Activated naive CD8-positive, alpha-beta T cell treated with anti-CD3 and anti-CD28 coated beads for 36 hours (primary cell): ENCODE results near the gene SCN1B. TPM values are rescaled to one million over a fixed set of nuclear protein-coding genes. Genes with fewer than 3 reads are reported as not detected.

ENCODE experiments used
- DNase-seq: peaks from one replicate; pipeline ENCODE4 v3.0.0; 2021
- H3K27ac Mint-ChIP-seq: one replicate; pipeline ENCODE4 v1.8.0; 2022; ENCODE audit warnings: mild to moderate bottlenecking, moderate library complexity, mixed read lengths
- H3K27me3 Mint-ChIP-seq: one replicate; pipeline ENCODE4 v1.8.0; 2022; ENCODE audit warnings: mild to moderate bottlenecking, mixed read lengths
- H3K36me3 Mint-ChIP-seq: one replicate; pipeline ENCODE4 v1.8.0; 2021; ENCODE audit warnings: mild to moderate bottlenecking, mixed read lengths
- H3K4me1 Mint-ChIP-seq: one replicate; pipeline ENCODE4 v1.8.0; 2021; ENCODE audit warnings: mixed read lengths
- H3K4me3 Mint-ChIP-seq: one replicate; pipeline ENCODE4 v1.8.0; 2022; ENCODE audit warnings: mild to moderate bottlenecking, moderate library complexity, mixed read lengths
- H3K9me3 Mint-ChIP-seq: one replicate; pipeline ENCODE4 v1.8.0; 2022; ENCODE audit warnings: mixed read lengths
- total RNA-seq, 2 experiments: library from RNA; stranded (reverse); gene quantifications; one replicate each; pipeline ENCODE4 v1.2.3, GENCODE V29; 2021

The SCN1B gene
- total RNA-seq, 2 experiments from 2014 or later, result 0.45 to 0.98 TPM

DNA sequence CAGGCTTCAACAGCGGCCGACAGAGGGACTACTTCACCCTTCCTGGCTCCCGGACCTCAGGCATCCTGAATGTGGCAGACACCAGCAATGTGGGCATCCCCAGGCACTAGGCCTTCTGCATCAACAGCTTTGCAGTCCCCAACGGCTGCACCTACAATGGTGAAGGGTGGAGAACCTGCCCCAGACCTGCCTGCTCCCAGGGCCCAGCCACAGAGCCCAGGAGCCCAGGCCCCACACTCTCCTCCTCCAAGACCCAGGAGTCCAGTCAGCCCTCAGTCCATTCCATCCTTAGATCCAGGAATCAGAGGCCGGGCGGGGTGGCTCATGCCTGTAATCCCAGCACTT, 45.7 kb downstream of the SCN1B start:
- Mint-ChIP-seq H3K4me1 (no peaks in the 10 kb centered on the region), H3K4me3 (no peak overlapping the region), H3K9me3 (no peaks in the 10 kb centered on the region), H3K36me3 (no peaks in the 10 kb centered on the region), H3K27me3 (no peaks in the 10 kb centered on the region), H3K27ac (no peak overlapping the region)
- no peak for DNase-seq

GRCh38 chr19:35076657-35077056, 46.4 kb downstream of the SCN1B start:
- no peak overlapping the region for H3K27ac Mint-ChIP-seq

DNA sequence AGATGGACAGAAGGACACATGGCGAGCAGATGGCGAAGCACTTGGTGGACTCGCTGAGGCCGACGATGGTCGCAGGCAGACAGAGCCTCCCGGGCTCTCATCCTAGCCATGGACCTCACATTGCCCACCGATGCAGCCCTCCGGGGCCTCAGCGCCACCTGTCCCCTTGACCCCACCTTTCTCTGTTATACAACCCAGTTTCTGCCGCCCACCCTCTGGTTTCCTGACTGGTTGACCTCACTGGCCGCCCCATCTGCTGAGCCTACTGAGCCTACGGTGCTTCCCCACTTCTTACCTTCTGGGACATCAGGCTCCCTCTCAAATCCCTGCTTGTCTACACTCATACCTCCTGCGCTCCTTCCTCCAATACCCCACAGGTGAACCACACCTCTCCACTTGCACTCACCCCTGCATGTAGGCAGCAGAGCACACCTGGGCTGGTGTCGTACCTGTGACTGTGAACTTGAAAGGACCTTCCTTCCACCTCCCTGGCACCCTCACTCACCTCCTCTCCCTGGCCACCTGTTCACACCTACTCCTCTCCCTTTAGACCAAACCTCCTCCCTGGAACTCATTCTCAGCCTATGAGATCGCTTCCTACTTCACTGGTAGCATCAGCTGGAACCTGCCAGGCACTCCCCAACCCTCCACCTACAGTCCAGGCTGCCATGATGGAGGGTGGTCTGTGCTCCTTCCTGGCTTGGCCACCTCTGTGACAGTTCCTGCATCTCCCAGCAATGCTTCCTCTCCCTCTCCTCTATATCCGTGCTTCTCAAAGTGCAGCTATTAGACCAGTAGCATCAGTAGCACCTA, 47.3 kb downstream of the SCN1B start:
- Mint-ChIP-seq H3K9me3 (no peaks in the 10 kb centered on the region), H3K27ac (no peak overlapping the region), H3K27me3 (no peaks in the 10 kb centered on the region), H3K4me3 (no peak overlapping the region), H3K4me1 (no peaks in the 10 kb centered on the region), H3K36me3 (no peaks in the 10 kb centered on the region)
- no peak for DNase-seq

More at GRCh38 chr19:35076657-35077056, 46.4 kb downstream of the SCN1B start:
- Mint-ChIP-seq H3K36me3 (no peaks in the 10 kb centered on the region), H3K4me1 (no peaks in the 10 kb centered on the region), H3K4me3 (no peak overlapping the region), H3K27me3 (no peaks in the 10 kb centered on the region), H3K9me3 (no peaks in the 10 kb centered on the region)
- no peak for DNase-seq

- H3K36me3 Mint-ChIP-seq, result no peaks in the 10 kb centered on the region
- no peak overlapping the region for H3K4me3 Mint-ChIP-seq
- H3K4me1 Mint-ChIP-seq, result no peaks in the 10 kb centered on the region
- no peak overlapping the region for H3K27ac Mint-ChIP-seq
- DNase-seq, result no peak
- H3K9me3 Mint-ChIP-seq, result no peaks in the 10 kb centered on the region
- no peaks in the 10 kb centered on the region for H3K27me3 Mint-ChIP-seq
These were observed 49.6 kb downstream of the SCN1B start for GRCh38 chr19:35079826-35080225.

GRCh38 chr19:35080613-35081170, 50.4 kb downstream of the SCN1B start:
- no peaks in the 10 kb centered on the region for H3K27me3 Mint-ChIP-seq
- H3K4me3 Mint-ChIP-seq, result no peak overlapping the region
- DNase-seq, result no peak
- H3K27ac Mint-ChIP-seq, result no peak overlapping the region
- peaks cover 3% of the 10 kb centered on the region for H3K4me1 Mint-ChIP-seq
- H3K9me3 Mint-ChIP-seq, result no peaks in the 10 kb centered on the region
- H3K36me3 Mint-ChIP-seq, result no peaks in the 10 kb centered on the region

DNA sequence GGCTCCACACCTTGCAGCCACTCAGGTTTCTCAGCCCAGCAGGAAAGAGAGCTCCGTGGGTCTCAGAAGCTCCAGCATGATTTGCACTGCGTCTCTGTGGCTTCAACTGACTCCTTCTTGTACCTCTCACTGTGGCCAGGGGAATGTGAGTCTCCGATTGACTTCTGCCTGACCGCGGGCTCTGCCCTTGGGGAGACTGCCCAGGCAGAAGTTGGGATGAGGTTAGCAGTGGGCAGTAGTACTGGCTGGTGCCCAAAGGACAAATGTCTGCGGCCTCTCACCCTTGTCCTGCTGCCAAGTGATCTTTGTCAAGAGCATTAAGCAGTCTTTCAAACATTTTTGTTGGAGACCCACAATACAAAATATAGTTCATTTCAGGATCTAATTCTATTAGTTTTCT, 50.9 kb downstream of the SCN1B start:
- no peak overlapping the region for H3K4me3 Mint-ChIP-seq
- no peak overlapping the region for H3K27ac Mint-ChIP-seq
- peaks cover 5% of the 10 kb centered on the region for H3K4me1 Mint-ChIP-seq
- no peaks in the 10 kb centered on the region for H3K27me3 Mint-ChIP-seq
- H3K9me3 Mint-ChIP-seq, result no peaks in the 10 kb centered on the region
- DNase-seq, result no peak
- no peaks in the 10 kb centered on the region for H3K36me3 Mint-ChIP-seq

GRCh38 chr19:35083691-35084508, 53.6 kb downstream of the SCN1B start:
- no peaks in the 10 kb centered on the region for H3K36me3 Mint-ChIP-seq
- no peak for DNase-seq
- H3K4me3 Mint-ChIP-seq, result no peak overlapping the region
- H3K27ac Mint-ChIP-seq, result no peak overlapping the region
- H3K27me3 Mint-ChIP-seq, result no peaks in the 10 kb centered on the region
- no peaks in the 10 kb centered on the region for H3K9me3 Mint-ChIP-seq
- peaks cover 5% of the 10 kb centered on the region for H3K4me1 Mint-ChIP-seq

GRCh38 chr19:35084509-35084762, 54.2 kb downstream of the SCN1B start:
- no peak for DNase-seq
- Mint-ChIP-seq H3K9me3 (no peaks in the 10 kb centered on the region), H3K27me3 (no peaks in the 10 kb centered on the region), H3K4me3 (no peak overlapping the region), H3K27ac (no peak overlapping the region), H3K36me3 (no peaks in the 10 kb centered on the region), H3K4me1 (peaks cover 5% of the 10 kb centered on the region)

- Mint-ChIP-seq H3K27ac (peak overlapping the region; percentile 45), H3K4me3 (no peak overlapping the region), H3K4me1 (peaks cover 6% of the 10 kb centered on the region), H3K9me3 (no peaks in the 10 kb centered on the region), H3K36me3 (no peaks in the 10 kb centered on the region), H3K27me3 (peaks cover 9% of the 10 kb centered on the region)
- DNase-seq, result no peak
These were observed 55.7 kb downstream of the SCN1B start for GRCh38 chr19:35085947-35086346.

- no peak overlapping the region for H3K27ac Mint-ChIP-seq
- H3K9me3 Mint-ChIP-seq, result no peaks in the 10 kb centered on the region
- H3K36me3 Mint-ChIP-seq, result no peaks in the 10 kb centered on the region
- no peak for DNase-seq
- H3K27me3 Mint-ChIP-seq, result peaks cover 12% of the 10 kb centered on the region
- H3K4me3 Mint-ChIP-seq, result no peak overlapping the region
- H3K4me1 Mint-ChIP-seq, result peaks cover 6% of the 10 kb centered on the region
These were observed 56.2 kb downstream of the SCN1B start for GRCh38 chr19:35086455-35086854.

DNA sequence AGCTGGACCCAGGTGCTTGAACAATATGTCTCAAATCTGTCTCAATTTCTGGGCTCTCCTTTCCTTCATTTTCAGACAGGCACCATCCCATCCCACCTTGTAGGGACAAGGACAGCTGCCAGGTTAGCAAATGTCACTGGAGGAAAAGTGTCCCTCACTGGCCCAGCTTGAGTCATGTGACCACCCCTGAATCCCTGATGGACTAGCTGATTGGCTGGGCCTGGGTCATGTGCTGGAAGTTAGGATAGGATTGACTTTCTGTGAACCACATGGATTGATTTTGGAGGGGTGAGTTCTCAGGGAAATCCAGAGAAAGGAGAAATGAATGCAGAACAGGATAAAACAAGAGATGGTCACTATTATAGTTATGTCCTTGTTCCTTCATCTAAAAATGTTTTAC, 57.1 kb downstream of the SCN1B start:
- DNase-seq, result no peak
- no peaks in the 10 kb centered on the region for H3K9me3 Mint-ChIP-seq
- H3K36me3 Mint-ChIP-seq, result no peaks in the 10 kb centered on the region
- peaks cover 12% of the 10 kb centered on the region for H3K27me3 Mint-ChIP-seq
- H3K4me1 Mint-ChIP-seq, result peaks cover 6% of the 10 kb centered on the region
- no peak overlapping the region for H3K27ac Mint-ChIP-seq
- H3K4me3 Mint-ChIP-seq, result no peak overlapping the region

GRCh38 chr19:35088131-35088913, 58.1 kb downstream of the SCN1B start:
- no peak overlapping the region for H3K4me3 Mint-ChIP-seq
- H3K36me3 Mint-ChIP-seq, result no peaks in the 10 kb centered on the region
- DNase-seq, result no peak
- no peak overlapping the region for H3K27ac Mint-ChIP-seq
- H3K27me3 Mint-ChIP-seq, result peaks cover 12% of the 10 kb centered on the region
- H3K4me1 Mint-ChIP-seq, result peaks cover 6% of the 10 kb centered on the region
- H3K9me3 Mint-ChIP-seq, result no peaks in the 10 kb centered on the region

DNA sequence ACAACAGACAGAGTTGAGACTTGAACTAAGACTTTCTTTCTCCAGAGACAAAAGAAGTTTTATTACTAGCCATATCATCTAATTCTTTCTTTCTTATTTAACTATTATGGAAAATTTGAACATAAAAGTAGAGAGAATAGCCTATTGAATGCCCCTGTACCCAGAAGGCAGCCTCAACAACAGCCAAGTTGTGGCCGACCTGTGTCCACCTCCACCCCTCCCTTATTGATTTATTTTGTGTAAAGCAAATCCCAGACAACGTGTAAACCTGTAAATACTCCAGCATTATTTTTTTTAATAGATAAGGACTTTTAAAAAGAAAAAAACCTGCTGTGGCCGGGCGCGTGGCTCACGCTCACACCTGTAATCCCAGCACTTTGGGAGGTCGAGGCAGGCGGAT, 59.3 kb downstream of the SCN1B start:
- Mint-ChIP-seq H3K27me3 (peaks cover 12% of the 10 kb centered on the region), H3K4me3 (no peak overlapping the region), H3K27ac (no peak overlapping the region), H3K36me3 (no peaks in the 10 kb centered on the region), H3K4me1 (peaks cover 6% of the 10 kb centered on the region), H3K9me3 (no peaks in the 10 kb centered on the region)
- no peak for DNase-seq
